ENCODE data around the gene DVL1.

DNA sequence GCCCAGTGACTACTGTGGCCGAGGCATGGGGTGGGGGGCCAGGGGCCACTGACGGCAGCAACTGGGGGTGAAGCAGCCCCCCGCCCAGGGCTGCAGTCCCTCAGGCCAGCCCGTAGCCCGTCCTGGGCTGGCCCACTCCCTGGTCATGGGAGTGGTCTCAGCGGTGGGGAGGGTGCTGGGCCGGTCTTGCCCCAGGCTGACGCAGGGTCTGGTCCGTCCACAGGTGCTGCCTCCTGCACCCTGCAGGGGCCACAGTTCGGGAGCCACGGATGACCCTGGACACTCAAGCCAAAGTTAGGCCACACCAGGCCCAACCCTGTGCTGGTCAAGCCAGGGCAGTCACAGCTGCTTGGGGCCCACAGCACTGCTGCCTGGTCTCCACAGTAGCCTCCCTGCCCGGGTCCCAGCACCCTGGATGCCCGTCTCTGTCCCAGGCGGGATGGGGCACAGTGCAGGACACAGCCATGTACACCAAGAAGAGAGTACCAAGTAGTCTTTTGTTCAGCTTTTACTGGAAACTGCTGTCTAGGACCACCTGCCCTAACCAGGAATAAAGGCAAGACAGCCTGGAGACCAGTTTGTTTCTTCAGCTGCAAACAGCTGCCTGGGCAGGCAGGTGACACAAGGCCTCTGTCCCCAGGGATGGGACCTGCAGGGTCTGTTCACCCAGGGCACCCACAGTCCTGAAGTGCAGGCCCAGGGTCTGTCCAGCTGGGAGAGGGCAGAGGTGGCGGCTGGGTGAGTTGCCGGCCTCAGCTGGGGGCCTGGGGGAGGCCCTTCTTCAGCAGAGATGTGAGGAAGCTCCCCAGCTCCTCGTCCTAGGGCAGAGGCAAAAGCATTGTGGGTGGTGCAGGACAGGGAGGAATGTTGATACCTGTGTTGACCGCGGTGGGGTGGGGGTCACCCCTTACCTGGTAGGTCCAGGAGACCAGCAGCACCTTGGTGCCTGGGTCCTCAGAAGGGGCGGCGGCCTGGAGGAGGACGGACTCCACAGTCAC lies 37.8 kb downstream of the DVL1 start:
- TF ChIP-seq POLR2A (IDR thresholded peaks at IDR 0.05; ENCODE audit: low read length) (no peak), GATA1 (IDR thresholded peaks at IDR 0.05; ENCODE audit: low read depth, low read length) (no peak)

Measured in erythroblast (primary cell).